SK-N-SH treated with all-trans-retinoic acid at 6 μM for 48 hours (cell line): Measurements from ENCODE around the gene GNB4.

Experiments used
- OSR1 ChIP-seq: fragments of 250-450 bp; sonication (Bioruptor Pico); IDR thresholded peaks from 2 replicates; pipeline ENCODE4 v1.8.0; 2022; ENCODE audit warnings: moderate library complexity, mild to moderate bottlenecking, inconsistent platforms
- ZFP3 ChIP-seq: fragments of 250-450 bp; sonication (Bioruptor Pico); IDR thresholded peaks from 2 replicates; pipeline ENCODE4 v1.5.0; 2020; ENCODE audit warnings: mild to moderate bottlenecking, moderate library complexity
- ZNF70 ChIP-seq: fragments of 450-650 bp; formaldehyde crosslinking; IDR thresholded peaks from 2 replicates; pipeline ENCODE4 v1.5.0; 2020; ENCODE audit warnings: mild to moderate bottlenecking, moderate library complexity

DNA sequence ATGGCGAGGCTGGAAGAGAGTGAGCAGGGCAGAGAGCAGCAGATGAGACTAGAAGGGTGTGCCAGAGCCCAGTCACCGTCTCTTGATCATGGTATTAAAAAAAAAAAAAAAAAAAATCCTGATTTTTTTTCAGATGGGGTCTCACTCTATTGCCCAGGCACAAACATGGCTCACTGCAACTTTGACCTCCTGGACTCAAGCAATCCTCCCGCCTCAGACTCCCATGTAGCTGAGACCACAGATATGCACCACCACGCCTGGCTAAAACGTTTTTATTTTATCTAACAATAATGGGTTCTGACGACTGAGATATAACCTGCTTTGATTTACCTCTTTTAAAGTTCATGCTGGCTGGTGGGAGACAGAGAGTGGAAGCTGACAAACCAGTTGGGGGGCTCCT, 4.0 kb downstream of the GNB4 start:
- TF ChIP-seq ZFP3, result no peak
- TF ChIP-seq ZNF70, result no peak
- no peak for TF ChIP-seq OSR1 (CRISPR knock-in tag)
